ENCODE data around the gene LAMTOR4. TPM values are rescaled to one million over a fixed set of nuclear protein-coding genes. Genes with fewer than 3 reads are reported as not detected.

Gene LAMTOR4
- total RNA-seq, 6 experiments from 2014 or later: 35.8 to 66.6 (median 44.9) TPM

DNA sequence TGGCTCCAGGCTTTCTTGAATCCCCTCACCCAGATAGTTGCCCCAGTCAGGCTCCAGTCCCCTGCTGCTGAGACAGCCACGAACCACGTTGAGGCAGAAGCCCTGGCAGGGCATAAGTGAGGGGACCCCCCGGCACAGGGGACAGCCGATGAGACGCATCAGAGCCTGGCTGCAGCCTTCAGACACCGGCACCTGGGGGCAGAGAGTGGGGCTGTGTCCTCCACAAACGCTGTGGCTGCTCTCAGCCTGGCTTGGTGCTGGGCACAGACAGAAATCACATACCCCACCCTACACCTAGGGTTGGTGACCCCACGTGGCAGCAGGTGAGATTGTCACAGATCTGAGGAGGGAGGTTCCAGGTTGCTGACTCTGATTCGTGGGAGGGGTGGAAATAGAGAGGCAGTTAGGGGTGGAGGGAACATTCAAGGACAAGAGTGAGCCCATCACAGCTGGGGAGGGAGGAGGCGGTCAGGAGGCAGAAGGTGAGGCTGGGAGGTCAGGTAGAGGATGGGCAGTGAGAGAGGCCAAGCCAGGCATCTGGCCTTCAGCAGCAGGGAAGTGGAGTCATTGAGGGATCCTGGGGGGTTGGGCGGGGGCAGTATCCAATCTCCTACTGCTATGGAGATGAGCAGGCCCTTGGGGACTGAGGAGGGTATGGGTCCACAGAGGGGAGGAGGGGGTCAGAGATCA is 25.2 kb downstream of the LAMTOR4 start:
- Histone ChIP-seq H3K9me3 (no peaks in the 10 kb centered on the region), H3K27ac (no peak overlapping the region), H3K4me1 (peaks cover 0 to 6% (median 2%) of the 10 kb centered on the region in 4 donors), H3K4me3 (no peak overlapping the region), H3K36me3 (no peaks in the 10 kb centered on the region), H3K27me3 (no peaks in the 10 kb centered on the region)
- DNase-seq (peak in 1 of 3 donors; percentile 23), ATAC-seq (no peak)
- WGBS (ENCODE audit: insufficient coverage, low coverage, low lambda C conversion rate, missing lambda C conversion rate): 89% methylated on average over 10 of the region's 11 CpGs
- intact Hi-C loops (cut with DNase I): no loop called here
- TF ChIP-seq, protein P1, sequence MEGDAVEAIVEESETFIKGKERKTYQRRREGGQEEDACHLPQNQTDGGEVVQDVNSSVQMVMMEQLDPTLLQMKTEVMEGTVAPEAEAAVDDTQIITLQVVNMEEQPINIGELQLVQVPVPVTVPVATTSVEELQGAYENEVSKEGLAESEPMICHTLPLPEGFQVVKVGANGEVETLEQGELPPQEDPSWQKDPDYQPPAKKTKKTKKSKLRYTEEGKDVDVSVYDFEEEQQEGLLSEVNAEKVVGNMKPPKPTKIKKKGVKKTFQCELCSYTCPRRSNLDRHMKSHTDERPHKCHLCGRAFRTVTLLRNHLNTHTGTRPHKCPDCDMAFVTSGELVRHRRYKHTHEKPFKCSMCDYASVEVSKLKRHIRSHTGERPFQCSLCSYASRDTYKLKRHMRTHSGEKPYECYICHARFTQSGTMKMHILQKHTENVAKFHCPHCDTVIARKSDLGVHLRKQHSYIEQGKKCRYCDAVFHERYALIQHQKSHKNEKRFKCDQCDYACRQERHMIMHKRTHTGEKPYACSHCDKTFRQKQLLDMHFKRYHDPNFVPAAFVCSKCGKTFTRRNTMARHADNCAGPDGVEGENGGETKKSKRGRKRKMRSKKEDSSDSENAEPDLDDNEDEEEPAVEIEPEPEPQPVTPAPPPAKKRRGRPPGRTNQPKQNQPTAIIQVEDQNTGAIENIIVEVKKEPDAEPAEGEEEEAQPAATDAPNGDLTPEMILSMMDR (IDR thresholded peaks at IDR 0.05): no peak
- no peak for TF ChIP-seq POLR2A (IDR thresholded peaks at IDR 0.05)

DNA sequence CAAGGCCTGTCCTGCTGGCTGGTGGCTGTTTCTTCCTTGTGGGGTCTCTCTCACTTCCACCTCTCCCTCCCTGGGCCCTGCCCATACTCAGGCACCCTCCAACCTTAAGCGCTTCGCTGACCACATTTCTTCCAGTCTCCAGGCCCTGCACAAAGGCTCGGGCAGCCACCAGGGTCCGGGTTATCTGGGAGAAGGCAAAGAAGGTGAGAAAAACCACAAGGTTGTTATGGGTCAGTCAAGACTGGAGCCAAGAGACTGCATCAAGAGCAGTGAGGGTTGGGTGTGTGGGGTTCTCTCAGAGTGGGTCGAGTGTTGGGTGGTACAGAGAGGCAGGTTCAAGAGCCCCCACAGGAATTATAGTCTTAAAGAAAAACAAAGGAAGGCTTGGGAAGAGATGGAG is 25.9 kb downstream of the LAMTOR4 start:
- peaks cover 0 to 6% (median 2%) of the 10 kb centered on the region in 4 donors for H3K4me1 ChIP-seq
- H3K4me3 ChIP-seq: no peak overlapping the region
- no peaks in the 10 kb centered on the region for H3K9me3 ChIP-seq
- TF ChIP-seq, protein P1 (IDR thresholded peaks at IDR 0.05): no peak
- no peak for TF ChIP-seq POLR2A (IDR thresholded peaks at IDR 0.05)
- no peaks in the 10 kb centered on the region for H3K36me3 ChIP-seq
- DNase-seq (peak in 1 of 3 donors; percentile 11), ATAC-seq (no peak)
- 88% methylated on average over 5 of the region's 5 CpGs for WGBS (ENCODE audit: insufficient coverage, low coverage, low lambda C conversion rate, missing lambda C conversion rate)
- no peaks in the 10 kb centered on the region for H3K27me3 ChIP-seq
- intact Hi-C loops (cut with DNase I): no loop called here
- H3K27ac ChIP-seq: no peak overlapping the region

DNA sequence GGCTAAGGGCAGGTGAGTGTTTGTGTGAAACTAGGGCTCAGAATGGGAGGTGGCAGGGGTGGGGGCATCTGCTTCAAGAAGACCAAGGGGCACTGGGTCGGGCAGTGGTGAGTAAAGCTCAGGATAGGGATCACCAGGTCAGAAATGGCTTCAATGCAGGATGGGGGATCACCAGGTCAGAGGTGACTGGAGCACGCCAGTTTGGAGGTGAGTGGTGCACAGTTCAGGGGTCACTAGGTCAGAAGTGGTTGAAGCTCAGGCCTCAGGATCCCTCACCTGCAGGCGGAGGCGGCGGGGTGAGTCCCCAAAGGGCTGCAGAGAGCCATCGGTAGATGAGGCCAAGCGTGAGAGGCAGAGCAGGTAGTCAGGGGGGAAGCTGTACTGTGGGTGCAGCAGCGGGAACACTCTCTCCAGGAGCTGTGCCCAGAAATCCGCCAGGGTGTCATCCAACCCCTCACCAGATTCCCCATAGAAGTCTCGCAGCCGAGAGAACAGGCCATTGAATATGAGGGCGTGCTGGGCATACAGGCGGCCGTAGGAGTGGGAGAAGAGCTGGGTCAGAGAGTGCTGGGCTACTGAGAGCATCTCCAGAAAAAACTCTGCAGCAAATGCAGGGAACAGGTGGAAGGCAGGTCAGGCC is 26.7 kb downstream of the LAMTOR4 start:
- ATAC-seq (no peak), DNase-seq (peak in 1 of 3 donors; percentile 44)
- Histone ChIP-seq H3K36me3 (no peaks in the 10 kb centered on the region), H3K27me3 (no peaks in the 10 kb centered on the region), H3K4me1 (peaks cover 0 to 6% (median 2%) of the 10 kb centered on the region in 4 donors), H3K27ac (no peak overlapping the region), H3K9me3 (no peaks in the 10 kb centered on the region), H3K4me3 (no peak overlapping the region)
- whole genome bisulfite sequencing (ENCODE audit: insufficient coverage, low coverage, low lambda C conversion rate, missing lambda C conversion rate): 90% methylated on average over 6 of the region's 14 CpGs
- no peak for TF ChIP-seq POLR2A (IDR thresholded peaks at IDR 0.05)
- TF ChIP-seq, protein P1 (IDR thresholded peaks at IDR 0.05): no peak
- intact Hi-C loops (cut with DNase I): no loop called here

DNA sequence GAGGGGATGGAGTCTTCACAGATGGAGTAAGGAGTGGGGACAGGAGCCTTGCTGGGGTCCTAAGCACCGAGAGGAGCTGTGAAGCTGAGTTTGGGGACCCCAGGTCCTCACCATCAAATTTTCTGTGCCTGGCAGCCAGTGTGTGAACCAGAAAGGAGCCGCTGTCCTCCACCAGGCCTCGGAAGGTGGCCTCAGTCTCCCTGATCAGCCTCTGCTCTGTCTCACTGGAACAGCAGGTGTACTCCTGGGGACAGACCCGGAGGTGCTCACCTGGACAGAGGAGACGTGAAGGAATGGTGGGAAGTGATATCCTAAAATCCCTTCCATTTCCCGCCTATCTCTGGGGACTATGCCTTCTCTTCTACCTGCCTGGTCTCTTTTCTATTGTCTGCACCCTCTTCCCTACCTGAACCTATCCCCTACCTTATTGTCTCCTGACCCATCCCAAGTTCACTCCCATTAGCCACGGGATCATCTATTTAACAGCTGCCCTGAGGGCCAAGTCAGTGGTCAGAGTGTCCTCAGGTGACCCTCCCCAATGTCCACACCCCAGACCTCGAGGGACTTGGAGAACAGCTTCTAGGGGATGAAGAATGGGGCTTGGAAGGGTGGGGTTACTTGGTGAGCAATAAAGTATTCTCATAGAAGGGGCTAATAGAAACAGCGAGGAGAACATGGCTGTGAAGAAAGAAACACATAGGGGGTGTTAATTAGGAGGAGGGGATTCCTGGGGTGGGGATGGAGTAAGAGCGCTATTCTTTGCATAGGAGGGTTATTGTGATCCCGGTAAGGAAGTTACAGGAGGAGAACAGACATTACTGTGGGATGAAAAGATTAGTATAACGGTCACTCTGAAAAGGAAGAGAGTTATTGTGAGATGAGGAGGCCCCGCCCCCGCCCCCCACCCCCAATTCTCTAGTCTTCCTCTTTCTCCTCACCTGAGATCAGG is 27.7 kb downstream of the LAMTOR4 start:
- intact Hi-C loops (cut with DNase I): no loop called here

More for the DNA sequence above, 27.7 kb downstream of the LAMTOR4 start:
- no peak for DNase-seq
- H3K4me1 ChIP-seq: peaks cover 0 to 3% (median 0%) of the 10 kb centered on the region in 4 donors
- H3K27ac ChIP-seq: no peak overlapping the region
- ATAC-seq: no peak
- no peaks in the 10 kb centered on the region for H3K36me3 ChIP-seq
- H3K4me3 ChIP-seq: peak overlapping the region; percentile 38 to 56 (median 39)
- no peaks in the 10 kb centered on the region for H3K27me3 ChIP-seq
- no peaks in the 10 kb centered on the region for H3K9me3 ChIP-seq
- WGBS (ENCODE audit: insufficient coverage, low coverage, low lambda C conversion rate, missing lambda C conversion rate): 32% methylated on average over 9 of the region's 14 CpGs
- TF ChIP-seq, protein P1 (IDR thresholded peaks at IDR 0.05): no peak
- no peak for TF ChIP-seq POLR2A (IDR thresholded peaks at IDR 0.05)
